Measurements from ENCODE around the gene CSTPP1.

DNA sequence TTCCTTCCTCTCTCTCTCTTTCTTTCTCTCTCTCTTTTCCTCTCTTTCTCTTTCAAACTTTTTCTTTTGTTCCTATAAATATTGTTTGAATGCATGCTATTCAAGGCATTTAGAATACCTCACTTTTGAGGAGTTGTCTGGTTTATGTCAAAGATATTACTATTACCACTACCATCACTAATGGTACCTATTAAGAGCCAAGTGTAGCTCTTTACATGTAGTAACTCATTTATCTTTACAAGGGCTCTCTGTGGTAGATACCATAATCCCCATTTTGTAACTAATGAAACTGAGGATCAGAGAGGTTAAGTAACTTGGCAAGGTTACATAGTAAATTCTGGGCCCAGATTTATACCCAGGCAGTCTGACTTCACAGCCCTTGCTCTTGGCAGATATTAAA, 116.0 kb downstream of the CSTPP1 start:
- TF ChIP-seq POLR2A (IDR thresholded peaks at IDR 0.05; ENCODE audit: low read depth) (no peak), EP300 (IDR thresholded peaks at IDR 0.05) (no peak), POLR2AphosphoS5 (IDR thresholded peaks at IDR 0.05) (no peak)
- TF ChIP-seq, protein P1, sequence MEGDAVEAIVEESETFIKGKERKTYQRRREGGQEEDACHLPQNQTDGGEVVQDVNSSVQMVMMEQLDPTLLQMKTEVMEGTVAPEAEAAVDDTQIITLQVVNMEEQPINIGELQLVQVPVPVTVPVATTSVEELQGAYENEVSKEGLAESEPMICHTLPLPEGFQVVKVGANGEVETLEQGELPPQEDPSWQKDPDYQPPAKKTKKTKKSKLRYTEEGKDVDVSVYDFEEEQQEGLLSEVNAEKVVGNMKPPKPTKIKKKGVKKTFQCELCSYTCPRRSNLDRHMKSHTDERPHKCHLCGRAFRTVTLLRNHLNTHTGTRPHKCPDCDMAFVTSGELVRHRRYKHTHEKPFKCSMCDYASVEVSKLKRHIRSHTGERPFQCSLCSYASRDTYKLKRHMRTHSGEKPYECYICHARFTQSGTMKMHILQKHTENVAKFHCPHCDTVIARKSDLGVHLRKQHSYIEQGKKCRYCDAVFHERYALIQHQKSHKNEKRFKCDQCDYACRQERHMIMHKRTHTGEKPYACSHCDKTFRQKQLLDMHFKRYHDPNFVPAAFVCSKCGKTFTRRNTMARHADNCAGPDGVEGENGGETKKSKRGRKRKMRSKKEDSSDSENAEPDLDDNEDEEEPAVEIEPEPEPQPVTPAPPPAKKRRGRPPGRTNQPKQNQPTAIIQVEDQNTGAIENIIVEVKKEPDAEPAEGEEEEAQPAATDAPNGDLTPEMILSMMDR (IDR thresholded peaks at IDR 0.05) = no peak

Measured in esophagus muscularis mucosa (tissue), 4 donors.